CD14-positive monocyte (primary cell): ENCODE data around the gene WNT5A. TPM values are rescaled to one million over a fixed set of nuclear protein-coding genes. Genes with fewer than 3 reads are reported as not detected.

Experiments
- DNase-seq, 3 donors: peaks; one replicate each; pipeline ENCODE4 v3.0.0-alpha.2; 2011 to 2022
- H2AFZ ChIP-seq: 2 replicates; pipeline ENCODE4 v1.6.0; 2012; ENCODE audit warnings: mild to moderate bottlenecking, low read depth, low read length, inconsistent platforms; ENCODE audit not compliant: insufficient read depth, poor library complexity, severe bottlenecking
- H3K27ac ChIP-seq, 2 donors: 1 replicate in 1 of 2; 2 replicates in 1 of 2; pipeline ENCODE4 v1.5.1; 2012 to 2013; ENCODE audit warnings: low read length in 2 of 2, control low read depth in 1 of 2, inconsistent platforms in 1 of 2, low read depth in 1 of 2, mild to moderate bottlenecking in 1 of 2
- H3K27me3 ChIP-seq, 2 donors: one replicate each; pipeline versions ENCODE4 v1.6.0 to v1.6.1; 2011 to 2013; ENCODE audit warnings: low read length in 2 of 2; ENCODE audit not compliant: control insufficient read depth in 2 of 2, insufficient read depth in 2 of 2
- H3K36me3 ChIP-seq, 2 donors: replicated peaks in 1 of 2; 1 replicate in 1 of 2; 2 replicates in 1 of 2; pipeline versions ENCODE4 v1.5.1 to v1.6.1; 2012 to 2013; ENCODE audit warnings: low read length in 2 of 2, control low read depth in 1 of 2, inconsistent platforms in 1 of 2, mild to moderate bottlenecking in 1 of 2; ENCODE audit not compliant: insufficient read depth in 2 of 2, control insufficient read depth in 1 of 2
- H3K4me1 ChIP-seq, 2 donors: 1 replicate in 1 of 2; 2 replicates in 1 of 2; pipeline versions ENCODE4 v1.5.1 to v1.6.1; 2012 to 2013; ENCODE audit warnings: low read length in 2 of 2, control low read depth in 1 of 2, inconsistent platforms in 1 of 2, mild to moderate bottlenecking in 1 of 2, moderate library complexity in 1 of 2; ENCODE audit not compliant: insufficient read depth in 2 of 2, control insufficient read depth in 1 of 2
- H3K4me2 ChIP-seq: replicated peaks from 2 replicates; pipeline ENCODE3; 2012; ENCODE audit warnings: low read length, moderate library complexity, mild to moderate bottlenecking; ENCODE audit not compliant: poor library complexity, severe bottlenecking; ENCODE audit errors: extremely low read depth
- H3K4me3 ChIP-seq, 3 experiments: fragments of 200-600 bp in 1 of 3; sonication (generic) in 1 of 3; replicated peaks in 1 of 3; 1 replicate in 2 of 3; 2 replicates in 1 of 3; pipeline ENCODE4 v1.5.1; 2011 to 2013; ENCODE audit warnings: low read length in 3 of 3, mild to moderate bottlenecking in 3 of 3, control low read depth in 2 of 3, low read depth in 2 of 3, inconsistent platforms in 1 of 3, moderate library complexity in 1 of 3
- H3K79me2 ChIP-seq: 2 replicates; pipeline ENCODE4 v1.6.0; 2012; ENCODE audit warnings: mild to moderate bottlenecking, control low read depth, inconsistent platforms, low read length, moderate library complexity; ENCODE audit not compliant: insufficient read depth
- H3K9ac ChIP-seq: 2 replicates; pipeline ENCODE4 v1.6.0; 2017; ENCODE audit warnings: low read length, mild to moderate bottlenecking; ENCODE audit not compliant: insufficient read depth, poor library complexity, severe bottlenecking
- H3K9me3 ChIP-seq, 2 donors: replicated peaks in 1 of 2; 1 replicate in 1 of 2; 2 replicates in 1 of 2; pipeline versions ENCODE4 v1.5.1 to v1.6.1; 2012 to 2013; ENCODE audit warnings: low read length in 2 of 2, control low read depth in 1 of 2; ENCODE audit not compliant: control insufficient read depth in 1 of 2, insufficient read depth in 1 of 2
- H4K20me1 ChIP-seq: 2 replicates; pipeline ENCODE4 v1.6.0; 2012; ENCODE audit warnings: mild to moderate bottlenecking, low read length, control low read depth, moderate library complexity; ENCODE audit not compliant: insufficient read depth
- H3K27ac Mint-ChIP-seq, 7 donors: one replicate each; pipeline ENCODE4 v1.8.0; 2020; ENCODE audit warnings: mild to moderate bottlenecking in 7 of 7, mixed read lengths in 7 of 7, moderate library complexity in 6 of 7, inconsistent platforms in 2 of 7
- H3K27me3 Mint-ChIP-seq, 3 donors: one replicate each; pipeline ENCODE4 v1.8.0; 2021 to 2022; ENCODE audit warnings: low read depth in 3 of 3, mild to moderate bottlenecking in 3 of 3, mixed read lengths in 3 of 3, moderate library complexity in 3 of 3, inconsistent platforms in 1 of 3
- H3K36me3 Mint-ChIP-seq, 2 donors: one replicate each; pipeline ENCODE4 v1.8.0; 2020; ENCODE audit warnings: mixed read lengths in 2 of 2, inconsistent platforms in 1 of 2, mild to moderate bottlenecking in 1 of 2
- H3K4me1 Mint-ChIP-seq: one replicate; pipeline ENCODE4 v1.8.0; 2020; ENCODE audit warnings: mild to moderate bottlenecking, mixed read lengths
- H3K4me3 Mint-ChIP-seq, 2 donors: one replicate each; pipeline ENCODE4 v1.8.0; 2020; ENCODE audit warnings: mild to moderate bottlenecking in 2 of 2, mixed read lengths in 2 of 2, moderate library complexity in 1 of 2
- H3K9me3 Mint-ChIP-seq, 7 donors: one replicate each; pipeline ENCODE4 v1.8.0; 2020 to 2022; ENCODE audit warnings: mixed read lengths in 7 of 7, mild to moderate bottlenecking in 6 of 7, moderate library complexity in 6 of 7, inconsistent platforms in 2 of 7
- WGBS: methylation state at CpG from one replicate; pipeline ENCODE4 v1.1.5; 2013; ENCODE audit warnings: missing lambda C conversion rate; ENCODE audit not compliant: insufficient coverage; 5-methylcytosine and 5-hydroxymethylcytosine counted together
- intact Hi-C, 2 donors: fragments of 100-400 bp; cut with micrococcal nuclease; formaldehyde crosslinking; loops; one replicate each; pipeline versions ENCODE4 v1.15.0 to v1.15.1; 2023
- polyA plus RNA-seq, 3 donors: library from polyadenylated mRNA; depleted of rRNA in 1 of 3; unstranded in 2 of 3; stranded (reverse) in 1 of 3; fragments of 300-500 nt in 2 of 3; fragments of >200 nt in 1 of 3; fragmentation: Illumina TruSeq in 2 of 3; gene quantifications; 1 replicate in 2 of 3; 2 replicates in 1 of 3; pipeline ENCODE4 v1.2.3, GENCODE V29; 2012 to 2021
- TF ChIP-seq, protein P1 (sequence below): fragments of 200-600 bp; IDR thresholded peaks from one replicate; pipeline ENCODE4 v1.8.0; 2022; ENCODE audit warnings: antibody characterized with exemption, mild to moderate bottlenecking

The WNT5A gene
- polyA plus RNA-seq, 3 donors, result 0.01 to 0.03 TPM; not detected in 1

DNA sequence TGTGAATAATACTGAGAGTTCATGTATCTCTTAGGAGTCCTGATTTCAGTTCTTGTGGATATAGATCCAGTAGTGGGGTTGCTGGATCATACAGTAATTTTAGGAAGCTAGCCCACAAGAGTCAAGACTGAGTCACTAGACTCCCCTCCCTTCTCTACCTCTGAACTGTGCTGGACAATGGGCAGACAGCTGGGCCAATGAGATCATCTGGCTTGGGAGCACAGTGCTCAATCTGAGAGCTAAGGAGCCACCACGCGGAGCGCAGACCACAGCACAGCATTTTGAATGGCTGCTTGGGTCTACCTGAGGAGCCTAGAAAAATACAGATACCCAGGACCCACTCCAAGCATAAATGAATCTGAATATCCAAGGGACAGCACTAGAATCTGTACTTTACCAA is 32.5 kb downstream of the WNT5A start:
- H3K9ac ChIP-seq, result no peak overlapping the region
- TF ChIP-seq, protein P1, sequence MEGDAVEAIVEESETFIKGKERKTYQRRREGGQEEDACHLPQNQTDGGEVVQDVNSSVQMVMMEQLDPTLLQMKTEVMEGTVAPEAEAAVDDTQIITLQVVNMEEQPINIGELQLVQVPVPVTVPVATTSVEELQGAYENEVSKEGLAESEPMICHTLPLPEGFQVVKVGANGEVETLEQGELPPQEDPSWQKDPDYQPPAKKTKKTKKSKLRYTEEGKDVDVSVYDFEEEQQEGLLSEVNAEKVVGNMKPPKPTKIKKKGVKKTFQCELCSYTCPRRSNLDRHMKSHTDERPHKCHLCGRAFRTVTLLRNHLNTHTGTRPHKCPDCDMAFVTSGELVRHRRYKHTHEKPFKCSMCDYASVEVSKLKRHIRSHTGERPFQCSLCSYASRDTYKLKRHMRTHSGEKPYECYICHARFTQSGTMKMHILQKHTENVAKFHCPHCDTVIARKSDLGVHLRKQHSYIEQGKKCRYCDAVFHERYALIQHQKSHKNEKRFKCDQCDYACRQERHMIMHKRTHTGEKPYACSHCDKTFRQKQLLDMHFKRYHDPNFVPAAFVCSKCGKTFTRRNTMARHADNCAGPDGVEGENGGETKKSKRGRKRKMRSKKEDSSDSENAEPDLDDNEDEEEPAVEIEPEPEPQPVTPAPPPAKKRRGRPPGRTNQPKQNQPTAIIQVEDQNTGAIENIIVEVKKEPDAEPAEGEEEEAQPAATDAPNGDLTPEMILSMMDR, result no peak
- no peak for DNase-seq

DNA sequence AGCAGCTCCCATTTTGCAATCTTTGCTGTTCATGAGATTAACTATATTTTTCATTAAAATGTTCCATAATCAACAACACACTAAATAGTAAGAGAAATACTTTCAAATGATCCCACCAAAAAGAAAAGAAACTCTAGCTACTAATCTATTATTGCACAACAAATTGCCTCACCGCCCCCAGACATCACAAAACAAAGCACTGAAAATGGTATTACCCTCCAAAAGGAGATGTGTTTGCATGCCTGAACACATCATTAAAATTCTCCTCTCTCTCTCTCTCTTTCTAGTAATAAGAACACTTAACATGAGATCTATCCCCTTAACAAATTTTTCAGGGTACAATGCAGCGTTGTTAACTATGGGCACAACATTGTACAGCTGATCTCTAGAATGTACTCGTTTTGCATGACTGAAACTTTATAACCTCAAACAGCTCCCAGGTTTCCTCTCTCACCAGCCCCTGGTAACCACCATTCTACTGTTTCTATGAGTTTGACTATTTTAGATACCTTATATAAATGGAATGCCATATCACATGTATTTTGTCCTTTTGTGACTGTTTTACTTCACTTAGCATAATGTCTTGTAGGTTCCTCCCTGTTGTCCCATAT is 33.1 kb downstream of the WNT5A start:
- no peak overlapping the region for H3K4me3 Mint-ChIP-seq
- H3K27ac Mint-ChIP-seq, result no peak overlapping the region
- intact Hi-C loops, result no loop called here
- no peak overlapping the region for H3K4me3 ChIP-seq
- no peaks in the 10 kb centered on the region for H3K79me2 ChIP-seq
- peaks cover 2 to 5% (median 2%) of the 10 kb centered on the region in 3 donors for H3K27me3 Mint-ChIP-seq
- H3K9ac ChIP-seq, result no peak overlapping the region
- no peaks in the 10 kb centered on the region for H3K36me3 ChIP-seq
- H3K4me2 ChIP-seq, result no peak overlapping the region
- no peaks in the 10 kb centered on the region for H3K4me1 Mint-ChIP-seq
- WGBS, result 100% methylated on average over 1 of the region's 3 CpGs
- TF ChIP-seq, protein P1, result no peak
- H4K20me1 ChIP-seq, result no peaks in the 10 kb centered on the region
- no peak overlapping the region for H2AFZ ChIP-seq
- H3K4me1 ChIP-seq, result no peaks in the 10 kb centered on the region
- no peak overlapping the region for H3K27ac ChIP-seq
- no peaks in the 10 kb centered on the region for H3K9me3 ChIP-seq
- DNase-seq, result no peak
- no peaks in the 10 kb centered on the region for H3K27me3 ChIP-seq
- H3K9me3 Mint-ChIP-seq, result peaks cover 0 to 2% (median 0%) of the 10 kb centered on the region in 7 donors
- H3K36me3 Mint-ChIP-seq, result no peaks in the 10 kb centered on the region

More for the DNA sequence above, 32.5 kb downstream of the WNT5A start:
- Histone ChIP-seq H4K20me1 (no peaks in the 10 kb centered on the region), H2AFZ (no peak overlapping the region), H3K27me3 (no peaks in the 10 kb centered on the region), H3K4me1 (no peaks in the 10 kb centered on the region), H3K27ac (no peak overlapping the region), H3K4me2 (no peak overlapping the region), H3K4me3 (no peak overlapping the region), H3K79me2 (no peaks in the 10 kb centered on the region), H3K36me3 (no peaks in the 10 kb centered on the region), H3K9me3 (no peaks in the 10 kb centered on the region)
- H3K4me3 Mint-ChIP-seq, result no peak overlapping the region
- 100% methylated on average over 1 of the region's 3 CpGs for WGBS
- H3K4me1 Mint-ChIP-seq, result no peaks in the 10 kb centered on the region
- no peak overlapping the region for H3K27ac Mint-ChIP-seq
- intact Hi-C loops, result no loop called here
- H3K9me3 Mint-ChIP-seq, result peaks cover 0 to 2% (median 0%) of the 10 kb centered on the region in 7 donors
- H3K36me3 Mint-ChIP-seq, result no peaks in the 10 kb centered on the region
- peaks cover 2 to 5% (median 2%) of the 10 kb centered on the region in 3 donors for H3K27me3 Mint-ChIP-seq
